MM.1S (cell line): Measurements from ENCODE around the gene SEMA4A.

ENCODE experiments used
- DNase-seq: peaks from one replicate; pipeline ENCODE4 v3.0.0-alpha.2; 2015
- H2AFZ ChIP-seq: fragments of 300-600 bp; sonication (generic); 2 replicates; pipeline ENCODE4 v1.6.0; 2016; ENCODE audit warnings: antibody characterized with exemption, low read length
- H3F3A ChIP-seq: fragments of 300-600 bp; sonication (generic); 2 replicates; pipeline ENCODE4 v1.6.1; 2016; ENCODE audit warnings: mild to moderate bottlenecking, antibody characterized with exemption, low read length, moderate library complexity, mixed read lengths; ENCODE audit not compliant: insufficient read depth
- H3K27ac ChIP-seq: fragments of 300-600 bp; sonication (generic); 2 replicates; pipeline ENCODE4 v1.5.1; 2016; ENCODE audit warnings: mild to moderate bottlenecking, low read length
- H3K27me3 ChIP-seq: fragments of 300-600 bp; sonication (generic); replicated peaks from 2 replicates; pipeline ENCODE4 v1.6.0; 2016; ENCODE audit warnings: low read length; ENCODE audit not compliant: insufficient read depth
- H3K36me3 ChIP-seq: fragments of 300-600 bp; sonication (generic); replicated peaks from 2 replicates; pipeline ENCODE4 v1.6.1; 2016; ENCODE audit warnings: mild to moderate bottlenecking, low read length, mixed read lengths; ENCODE audit not compliant: insufficient read depth
- H3K4me1 ChIP-seq: fragments of 300-600 bp; sonication (generic); 2 replicates; pipeline ENCODE4 v1.6.1; 2016; ENCODE audit warnings: low read length, mixed read lengths
- H3K4me2 ChIP-seq: fragments of 300-600 bp; sonication (generic); 2 replicates; pipeline ENCODE4 v1.6.0; 2016; ENCODE audit warnings: low read depth, low read length
- H3K4me3 ChIP-seq: fragments of 300-600 bp; sonication (generic); 2 replicates; pipeline ENCODE4 v1.5.1; 2016; ENCODE audit warnings: low read length, mixed read lengths
- H3K79me2 ChIP-seq: fragments of 300-600 bp; sonication (generic); 2 replicates; pipeline ENCODE4 v1.6.1; 2016; ENCODE audit warnings: mixed run types, low read length, mixed read lengths
- H3K9ac ChIP-seq: fragments of 300-600 bp; sonication (generic); 2 replicates; pipeline ENCODE4 v1.6.1; 2016; ENCODE audit warnings: low read length, mixed read lengths
- H3K9me2 ChIP-seq: fragments of 300-600 bp; sonication (generic); replicated peaks from 2 replicates; pipeline ENCODE4 v1.6.1; 2016; ENCODE audit warnings: mild to moderate bottlenecking, low read length, mixed read lengths; ENCODE audit not compliant: insufficient read depth
- H3K9me3 ChIP-seq: fragments of 300-600 bp; sonication (generic); replicated peaks from 2 replicates; pipeline ENCODE4 v1.6.1; 2016; ENCODE audit warnings: mild to moderate bottlenecking, low read length, mixed read lengths; ENCODE audit not compliant: insufficient read depth
- H4K20me1 ChIP-seq: fragments of 300-600 bp; sonication (generic); 2 replicates; pipeline ENCODE4 v1.6.1; 2016; ENCODE audit warnings: mild to moderate bottlenecking, low read length, moderate library complexity, mixed read lengths; ENCODE audit not compliant: insufficient read depth
- CTCF ChIP-seq: fragments of 300-600 bp; sonication (generic); IDR thresholded peaks from 2 replicates; pipeline ENCODE4 v1.5.1; 2016; ENCODE audit warnings: antibody characterized with exemption, low read length, mixed read lengths
- EZH2 ChIP-seq: fragments of 300-600 bp; sonication (generic); optimal IDR thresholded peaks from 2 replicates; pipeline ENCODE3; 2017; ENCODE audit warnings: low read depth, mild to moderate bottlenecking, antibody characterized with exemption, low read length, mixed read lengths
- EZH2phosphoT487 ChIP-seq: fragments of 300-600 bp; sonication (generic); IDR thresholded peaks from 2 replicates; pipeline ENCODE4 v1.6.1; 2018; ENCODE audit warnings: antibody characterized with exemption, low read length

Gene SEMA4A

DNA sequence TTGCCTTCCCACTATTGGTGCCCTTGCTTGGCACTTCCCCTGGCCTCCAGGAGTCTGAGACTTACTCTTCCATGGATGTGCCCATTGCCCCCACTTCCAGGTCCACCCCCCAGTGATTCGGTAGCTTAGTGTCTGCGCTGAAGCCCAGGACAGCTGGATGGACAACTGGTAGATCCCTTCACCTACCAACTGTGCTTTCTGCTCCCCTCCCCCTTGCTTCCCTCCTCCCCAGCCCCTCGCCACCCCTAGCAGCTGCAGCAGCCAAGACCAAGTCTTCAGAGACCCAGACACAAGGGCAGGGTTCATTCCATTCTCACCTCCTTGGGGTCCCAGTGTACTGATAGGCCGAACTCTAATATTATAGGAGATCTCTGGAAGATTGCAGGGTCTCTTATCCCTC is 31.9 kb upstream of the SEMA4A start:
- Histone ChIP-seq H3K9me2 (no peaks in the 10 kb centered on the region), H4K20me1 (no peaks in the 10 kb centered on the region), H3K79me2 (no peaks in the 10 kb centered on the region), H3K4me3 (no peak overlapping the region), H3K9me3 (no peaks in the 10 kb centered on the region), H3K27ac (no peak overlapping the region), H3F3A (0 out of 2 replicates have a peak, but pooled peaks cover 2% of the 10 kb centered on the region), H3K36me3 (no peaks in the 10 kb centered on the region), H2AFZ (no peak overlapping the region), H3K4me1 (peaks cover 17% of the 10 kb centered on the region), H3K27me3 (no peaks in the 10 kb centered on the region), H3K9ac (no peak overlapping the region), H3K4me2 (no peak overlapping the region)
- no peak for TF ChIP-seq EZH2phosphoT487
- no peak for TF ChIP-seq EZH2
- no peak for TF ChIP-seq CTCF
- DNase-seq: no peak

- Histone ChIP-seq H3K4me2 (no peak overlapping the region), H3K27ac (no peak overlapping the region), H3K4me1 (peaks cover 24% of the 10 kb centered on the region), H3K27me3 (no peaks in the 10 kb centered on the region), H3K4me3 (no peak overlapping the region), H3F3A (peaks cover 3% of the 10 kb centered on the region; the same call in 1 of the 2 replicates), H3K9me3 (no peaks in the 10 kb centered on the region), H4K20me1 (no peaks in the 10 kb centered on the region), H2AFZ (no peak overlapping the region), H3K79me2 (no peaks in the 10 kb centered on the region), H3K36me3 (no peaks in the 10 kb centered on the region), H3K9ac (no peak overlapping the region), H3K9me2 (no peaks in the 10 kb centered on the region)
- no peak for DNase-seq
- TF ChIP-seq EZH2phosphoT487: no peak
- TF ChIP-seq EZH2: no peak
- no peak for TF ChIP-seq CTCF
Observed at GRCh38 chr1:156122086-156122485, 31.3 kb upstream of the SEMA4A start.

- no peak for TF ChIP-seq CTCF
- TF ChIP-seq EZH2: no peak
- no peak for TF ChIP-seq EZH2phosphoT487
- no peak overlapping the region for H3K27ac ChIP-seq
Observed at GRCh38 chr1:156122519-156123355, 30.6 kb upstream of the SEMA4A start.

More at GRCh38 chr1:156122519-156123355, 30.6 kb upstream of the SEMA4A start:
- no peaks in the 10 kb centered on the region for H3K9me3 ChIP-seq
- peaks cover 8% of the 10 kb centered on the region; the same call in 1 of the 2 replicates for H3F3A ChIP-seq
- H3K9ac ChIP-seq: no peak overlapping the region
- no peak for DNase-seq
- no peak overlapping the region for H2AFZ ChIP-seq
- no peaks in the 10 kb centered on the region for H3K36me3 ChIP-seq
- no peaks in the 10 kb centered on the region for H3K27me3 ChIP-seq
- no peaks in the 10 kb centered on the region for H3K9me2 ChIP-seq
- no peak overlapping the region for H3K4me2 ChIP-seq
- no peaks in the 10 kb centered on the region for H4K20me1 ChIP-seq
- peaks cover 30% of the 10 kb centered on the region for H3K4me1 ChIP-seq
- H3K79me2 ChIP-seq: no peaks in the 10 kb centered on the region
- no peak overlapping the region for H3K4me3 ChIP-seq
